PC-9 (cell line): Measurements from ENCODE around the gene STIMATE. TPM values are rescaled to one million over a fixed set of nuclear protein-coding genes. Genes with fewer than 3 reads are reported as not detected.

Experiments
- BruUV-seq: library from RNA; stranded (reverse); fragments of 400-500 nt; replicated peaks from 2 replicates; lab custom pipeline; 2021; lab: Mats Ljungman, UMichigan
- CTCF ChIA-PET: fragments of 300-600 bp; sonication (Branson Sonifier 250); formaldehyde crosslinking; loops from one replicate; lab custom pipeline; 2022; ENCODE audit warnings: antibody characterized with exemption; lab: Charles Lee
- POLR2A ChIA-PET: fragments of 300-600 bp; sonication (Branson Sonifier 250); formaldehyde crosslinking; loops from one replicate; lab custom pipeline; 2022; ENCODE audit warnings: antibody characterized with exemption; ENCODE audit not compliant: unreplicated experiment; lab: Charles Lee
- DNase-seq, 2 experiments: peaks; one replicate each; pipeline versions ENCODE4 v3.0.0 to v3.0.0-alpha.2; 2015 to 2022; ENCODE audit warnings: mixed read lengths in 1 of 2
- H2AFZ ChIP-seq: fragments of 200-600 bp; sonication (generic); 2 replicates; pipeline ENCODE4 v1.8.1; 2017; ENCODE audit warnings: antibody characterized with exemption
- H3F3A ChIP-seq: fragments of 200-600 bp; sonication (generic); 2 replicates; pipeline ENCODE4 v1.8.1; 2017; ENCODE audit warnings: antibody characterized with exemption, mild to moderate bottlenecking, low read depth; ENCODE audit not compliant: insufficient read depth
- H3K27ac ChIP-seq: fragments of 200-600 bp; sonication (generic); 2 replicates; pipeline ENCODE4 v1.6.1; 2016; ENCODE audit warnings: mixed run types
- H3K27me3 ChIP-seq: fragments of 200-600 bp; sonication (generic); 2 replicates; pipeline ENCODE4 v1.6.1; 2016; ENCODE audit warnings: low read depth, mixed run types; ENCODE audit not compliant: insufficient read depth
- H3K36me3 ChIP-seq: fragments of 200-600 bp; sonication (generic); 2 replicates; pipeline ENCODE4 v1.6.1; 2016; ENCODE audit warnings: low read depth, mixed run types
- H3K4me1 ChIP-seq: fragments of 200-600 bp; sonication (generic); replicated peaks from 2 replicates; pipeline ENCODE4 v1.6.1; 2016; ENCODE audit warnings: mixed run types; ENCODE audit not compliant: insufficient read depth
- H3K4me2 ChIP-seq: fragments of 200-600 bp; sonication (generic); 2 replicates; pipeline ENCODE4 v1.6.1; 2017; ENCODE audit warnings: mixed run types
- H3K4me3 ChIP-seq: fragments of 200-600 bp; sonication (generic); 2 replicates; pipeline ENCODE4 v1.6.1; 2016; ENCODE audit warnings: mixed run types
- H3K79me2 ChIP-seq: fragments of 200-600 bp; sonication (generic); 2 replicates; pipeline ENCODE4 v1.6.1; 2017; ENCODE audit warnings: low read depth, mixed run types
- H3K9me2 ChIP-seq: fragments of 200-600 bp; sonication (generic); 2 replicates; pipeline ENCODE4 v1.8.1; 2017; ENCODE audit warnings: mild to moderate bottlenecking; ENCODE audit not compliant: insufficient read depth
- H3K9me3 ChIP-seq: fragments of 200-600 bp; sonication (generic); 2 replicates; pipeline ENCODE4 v1.8.1; 2016; ENCODE audit warnings: low read depth; ENCODE audit not compliant: insufficient read depth
- H4K20me1 ChIP-seq: fragments of 200-600 bp; sonication (generic); 2 replicates; pipeline ENCODE4 v1.8.1; 2017; ENCODE audit not compliant: insufficient read depth
- EZH2 ChIP-seq: fragments of 200-600 bp; sonication (generic); IDR thresholded peaks from 2 replicates; pipeline ENCODE4 v1.8.0; 2017; ENCODE audit warnings: antibody characterized with exemption, low read depth
- intact Hi-C: fragments of 100-400 bp; cut with micrococcal nuclease; formaldehyde crosslinking; loops from one replicate; pipeline ENCODE4 v1.10.0; 2022; ENCODE audit not compliant: unreplicated experiment
- total RNA-seq: library from RNA; stranded (reverse); gene quantifications from 2 replicates; pipeline ENCODE4 v1.2.3, GENCODE V29; 2021
- TF ChIP-seq, protein P1 (sequence below): fragments of 200-600 bp; sonication (generic); conservative IDR thresholded peaks from 2 replicates; pipeline ENCODE4 v1.6.1; 2017; ENCODE audit warnings: mixed run types, antibody characterized with exemption, mild to moderate bottlenecking, moderate library complexity

The STIMATE gene
- total RNA-seq, 1 experiment from 2014 or later, result 16.8 TPM

DNA sequence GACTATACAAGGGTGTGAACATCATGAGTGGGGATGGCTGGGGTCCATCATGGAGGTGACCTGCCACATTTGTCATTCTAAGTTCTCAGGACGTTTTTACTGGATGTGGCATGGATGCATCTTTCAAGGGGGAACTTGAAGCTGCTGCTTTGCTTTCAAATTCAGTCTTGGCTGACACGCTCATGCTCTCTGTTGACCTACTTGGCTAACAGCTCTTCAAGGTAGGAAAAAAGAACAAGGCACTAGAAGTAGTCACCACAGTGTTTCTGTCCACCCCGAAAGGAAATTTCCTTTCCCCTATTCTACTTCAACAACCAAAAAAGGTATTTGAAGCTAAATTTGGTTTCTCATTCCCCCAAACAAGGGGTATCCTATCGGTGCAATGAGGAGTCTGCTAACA, 15.0 kb downstream of the STIMATE start:
- Histone ChIP-seq H3K4me2 (no peak overlapping the region), H3F3A (no peaks in the 10 kb centered on the region), H3K27ac (no peak overlapping the region), H3K9me2 (no peaks in the 10 kb centered on the region), H3K79me2 (no peaks in the 10 kb centered on the region), H2AFZ (no peak overlapping the region), H3K4me3 (no peak overlapping the region), H4K20me1 (no peaks in the 10 kb centered on the region), H3K27me3 (no peaks in the 10 kb centered on the region), H3K9me3 (no peaks in the 10 kb centered on the region), H3K36me3 (no peaks in the 10 kb centered on the region), H3K4me1 (no peaks in the 10 kb centered on the region)
- BruUV-seq, result no TSS peak
- POLR2A ChIA-PET, result no interaction called here
- CTCF ChIA-PET, result no interaction called here
- intact Hi-C loops, result no loop called here
- DNase-seq, result no peak
- TF ChIP-seq, protein P1, sequence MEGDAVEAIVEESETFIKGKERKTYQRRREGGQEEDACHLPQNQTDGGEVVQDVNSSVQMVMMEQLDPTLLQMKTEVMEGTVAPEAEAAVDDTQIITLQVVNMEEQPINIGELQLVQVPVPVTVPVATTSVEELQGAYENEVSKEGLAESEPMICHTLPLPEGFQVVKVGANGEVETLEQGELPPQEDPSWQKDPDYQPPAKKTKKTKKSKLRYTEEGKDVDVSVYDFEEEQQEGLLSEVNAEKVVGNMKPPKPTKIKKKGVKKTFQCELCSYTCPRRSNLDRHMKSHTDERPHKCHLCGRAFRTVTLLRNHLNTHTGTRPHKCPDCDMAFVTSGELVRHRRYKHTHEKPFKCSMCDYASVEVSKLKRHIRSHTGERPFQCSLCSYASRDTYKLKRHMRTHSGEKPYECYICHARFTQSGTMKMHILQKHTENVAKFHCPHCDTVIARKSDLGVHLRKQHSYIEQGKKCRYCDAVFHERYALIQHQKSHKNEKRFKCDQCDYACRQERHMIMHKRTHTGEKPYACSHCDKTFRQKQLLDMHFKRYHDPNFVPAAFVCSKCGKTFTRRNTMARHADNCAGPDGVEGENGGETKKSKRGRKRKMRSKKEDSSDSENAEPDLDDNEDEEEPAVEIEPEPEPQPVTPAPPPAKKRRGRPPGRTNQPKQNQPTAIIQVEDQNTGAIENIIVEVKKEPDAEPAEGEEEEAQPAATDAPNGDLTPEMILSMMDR, result no peak
- no peak for TF ChIP-seq EZH2

DNA sequence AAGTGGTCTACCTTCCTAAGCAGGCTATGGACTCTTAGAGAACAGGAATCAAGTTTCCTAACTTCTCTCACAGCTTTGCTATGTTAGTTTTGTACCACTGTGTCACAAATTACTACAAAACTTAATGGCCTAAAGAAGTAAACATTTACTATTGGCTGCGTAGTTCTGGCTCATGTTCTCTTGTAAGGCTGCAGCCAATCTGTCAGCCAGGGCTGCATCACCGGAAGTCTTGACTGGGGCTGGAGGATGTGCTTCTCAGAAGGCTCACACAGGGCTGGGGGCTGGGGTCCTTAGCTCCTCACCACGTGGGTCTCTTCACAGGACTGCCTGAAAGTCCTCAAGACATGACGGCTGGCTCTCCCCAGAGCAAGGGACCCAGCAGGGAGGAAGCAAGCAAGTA, 15.5 kb downstream of the STIMATE start:
- TF ChIP-seq EZH2, result no peak
- TF ChIP-seq, protein P1, result no peak
- Histone ChIP-seq H3K4me1 (no peaks in the 10 kb centered on the region), H3K27me3 (no peaks in the 10 kb centered on the region), H3K36me3 (no peaks in the 10 kb centered on the region), H3K79me2 (no peaks in the 10 kb centered on the region), H3K4me3 (no peak overlapping the region), H4K20me1 (no peaks in the 10 kb centered on the region), H3K9me2 (no peaks in the 10 kb centered on the region), H2AFZ (no peak overlapping the region), H3K9me3 (no peaks in the 10 kb centered on the region), H3K4me2 (no peak overlapping the region), H3K27ac (no peak overlapping the region), H3F3A (no peaks in the 10 kb centered on the region)
- BruUV-seq, result no TSS peak
- intact Hi-C loops, result no loop called here
- DNase-seq, result no peak
- POLR2A ChIA-PET, result no interaction called here
- CTCF ChIA-PET, result no interaction called here

DNA sequence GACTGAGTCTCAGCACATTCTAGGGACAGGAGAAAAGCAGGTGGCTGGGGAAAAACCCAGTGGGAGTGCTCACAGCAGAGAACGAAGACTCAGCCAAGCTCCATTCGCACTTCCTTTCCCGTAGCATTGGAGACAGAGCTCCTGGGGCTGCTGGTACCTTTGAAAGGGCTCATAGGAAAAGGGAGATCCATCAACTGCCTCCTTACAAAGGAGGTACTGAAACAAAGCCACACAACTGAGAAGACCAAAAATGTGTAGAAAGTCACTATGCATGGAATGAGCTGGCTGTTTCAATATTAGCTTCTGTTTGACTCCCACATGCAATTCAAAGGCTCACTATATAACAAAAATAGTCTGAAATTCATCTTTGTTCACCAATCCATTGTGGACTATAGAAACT, 16.9 kb downstream of the STIMATE start:
- Histone ChIP-seq H3K27ac (no peak overlapping the region), H3K4me1 (no peaks in the 10 kb centered on the region), H3K4me3 (no peak overlapping the region), H3K4me2 (no peak overlapping the region), H3K9me3 (no peaks in the 10 kb centered on the region), H2AFZ (no peak overlapping the region), H3K27me3 (no peaks in the 10 kb centered on the region), H3K79me2 (no peaks in the 10 kb centered on the region), H4K20me1 (no peaks in the 10 kb centered on the region), H3K36me3 (no peaks in the 10 kb centered on the region), H3F3A (no peaks in the 10 kb centered on the region), H3K9me2 (no peaks in the 10 kb centered on the region)
- POLR2A ChIA-PET, result no interaction called here
- CTCF ChIA-PET, result no interaction called here
- BruUV-seq, result no TSS peak
- TF ChIP-seq EZH2, result no peak
- TF ChIP-seq, protein P1, result no peak
- no peak for DNase-seq
- intact Hi-C loops, result no loop called here
